ENCODE data around the gene KLF11. TPM values are rescaled to one million over a fixed set of nuclear protein-coding genes. Genes with fewer than 3 reads are reported as not detected.

Gene KLF11
- total RNA-seq, 1 donor from 2014 or later = 6.6 TPM

GRCh38 chr2:10062931-10063365, 19.6 kb downstream of the KLF11 start:
- FAIRE-seq = no peak
- H3K4me3 ChIP-seq (ENCODE audit: low read depth, low read length) = no peak overlapping the region
- TF ChIP-seq CTCF (IDR thresholded peaks at IDR 0.05; ENCODE audit: insufficient read depth, low read length, severe bottlenecking) = no peak
- no peaks in the 10 kb centered on the region for H3K36me3 ChIP-seq (ENCODE audit: control insufficient read depth, insufficient read depth, low read length)
- DNase-seq (ENCODE audit: low read depth) = no peak
- H3K27me3 ChIP-seq (ENCODE audit: control insufficient read depth, insufficient read depth, low read length) = peaks cover 1% of the 10 kb centered on the region

- FAIRE-seq = no peak
- no peak overlapping the region for H3K4me3 ChIP-seq (ENCODE audit: low read depth, low read length)
- peaks cover 1% of the 10 kb centered on the region for H3K27me3 ChIP-seq (ENCODE audit: control insufficient read depth, insufficient read depth, low read length)
- no peak for TF ChIP-seq CTCF (IDR thresholded peaks at IDR 0.05; ENCODE audit: insufficient read depth, low read length, severe bottlenecking)
- no peaks in the 10 kb centered on the region for H3K36me3 ChIP-seq (ENCODE audit: control insufficient read depth, insufficient read depth, low read length)
- no peak for DNase-seq (ENCODE audit: low read depth)
These were observed 20.2 kb downstream of the KLF11 start for GRCh38 chr2:10063566-10063965.

GRCh38 chr2:10064932-10065772, 21.8 kb downstream of the KLF11 start:
- FAIRE-seq (no peak), DNase-seq (ENCODE audit: low read depth) (no peak)
- no peaks in the 10 kb centered on the region for H3K36me3 ChIP-seq (ENCODE audit: control insufficient read depth, insufficient read depth, low read length)
- H3K4me3 ChIP-seq (ENCODE audit: low read depth, low read length) = no peak overlapping the region
- TF ChIP-seq CTCF (IDR thresholded peaks at IDR 0.05; ENCODE audit: insufficient read depth, low read length, severe bottlenecking) = no peak
- H3K27me3 ChIP-seq (ENCODE audit: control insufficient read depth, insufficient read depth, low read length) = peaks cover 1% of the 10 kb centered on the region

- H3K4me3 ChIP-seq (ENCODE audit: low read depth, low read length) = no peak overlapping the region
- no peak for TF ChIP-seq CTCF (IDR thresholded peaks at IDR 0.05; ENCODE audit: insufficient read depth, low read length, severe bottlenecking)
- FAIRE-seq (peak; percentile 43), DNase-seq (ENCODE audit: low read depth) (no peak)
- no peaks in the 10 kb centered on the region for H3K36me3 ChIP-seq (ENCODE audit: control insufficient read depth, insufficient read depth, low read length)
- H3K27me3 ChIP-seq (ENCODE audit: control insufficient read depth, insufficient read depth, low read length) = no peaks in the 10 kb centered on the region
These were observed 22.4 kb downstream of the KLF11 start for GRCh38 chr2:10065773-10066055.

GRCh38 chr2:10067330-10067729, 24.0 kb downstream of the KLF11 start:
- no peak overlapping the region for H3K4me3 ChIP-seq (ENCODE audit: low read depth, low read length)
- FAIRE-seq (no peak), DNase-seq (ENCODE audit: low read depth) (no peak)
- no peak for TF ChIP-seq CTCF (IDR thresholded peaks at IDR 0.05; ENCODE audit: insufficient read depth, low read length, severe bottlenecking)
- H3K27me3 ChIP-seq (ENCODE audit: control insufficient read depth, insufficient read depth, low read length) = no peaks in the 10 kb centered on the region
- no peaks in the 10 kb centered on the region for H3K36me3 ChIP-seq (ENCODE audit: control insufficient read depth, insufficient read depth, low read length)

- no peak for TF ChIP-seq CTCF (IDR thresholded peaks at IDR 0.05; ENCODE audit: insufficient read depth, low read length, severe bottlenecking)
- H3K36me3 ChIP-seq (ENCODE audit: control insufficient read depth, insufficient read depth, low read length) = no peaks in the 10 kb centered on the region
- FAIRE-seq (no peak), DNase-seq (ENCODE audit: low read depth) (no peak)
- H3K27me3 ChIP-seq (ENCODE audit: control insufficient read depth, insufficient read depth, low read length) = no peaks in the 10 kb centered on the region
- H3K4me3 ChIP-seq (ENCODE audit: low read depth, low read length) = no peak overlapping the region
These were observed 24.5 kb downstream of the KLF11 start for GRCh38 chr2:10067881-10068280.
